ENCODE results near the gene JMJD4.

GRCh38 chr1:227734856-227735538, at the start of gene JMJD4, which contains the start of gene SNAP47:
- TF ChIP-seq, protein P1, sequence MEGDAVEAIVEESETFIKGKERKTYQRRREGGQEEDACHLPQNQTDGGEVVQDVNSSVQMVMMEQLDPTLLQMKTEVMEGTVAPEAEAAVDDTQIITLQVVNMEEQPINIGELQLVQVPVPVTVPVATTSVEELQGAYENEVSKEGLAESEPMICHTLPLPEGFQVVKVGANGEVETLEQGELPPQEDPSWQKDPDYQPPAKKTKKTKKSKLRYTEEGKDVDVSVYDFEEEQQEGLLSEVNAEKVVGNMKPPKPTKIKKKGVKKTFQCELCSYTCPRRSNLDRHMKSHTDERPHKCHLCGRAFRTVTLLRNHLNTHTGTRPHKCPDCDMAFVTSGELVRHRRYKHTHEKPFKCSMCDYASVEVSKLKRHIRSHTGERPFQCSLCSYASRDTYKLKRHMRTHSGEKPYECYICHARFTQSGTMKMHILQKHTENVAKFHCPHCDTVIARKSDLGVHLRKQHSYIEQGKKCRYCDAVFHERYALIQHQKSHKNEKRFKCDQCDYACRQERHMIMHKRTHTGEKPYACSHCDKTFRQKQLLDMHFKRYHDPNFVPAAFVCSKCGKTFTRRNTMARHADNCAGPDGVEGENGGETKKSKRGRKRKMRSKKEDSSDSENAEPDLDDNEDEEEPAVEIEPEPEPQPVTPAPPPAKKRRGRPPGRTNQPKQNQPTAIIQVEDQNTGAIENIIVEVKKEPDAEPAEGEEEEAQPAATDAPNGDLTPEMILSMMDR (IDR thresholded peaks at IDR 0.05) = no peak
- TF ChIP-seq POLR2A (IDR thresholded peaks at IDR 0.05) = peak in 1 of 2 donors; percentile 86

Data from heart left ventricle (tissue), 13 donors.